RPMI7951 (cell line): ENCODE results near the gene FGF5. TPM values are rescaled to one million over a fixed set of nuclear protein-coding genes. Genes with fewer than 3 reads are reported as not detected.
"Not testable (repeated sequence)": the region's sequence is repeated elsewhere in the genome, so short reads cannot be mapped to it uniquely, and the experiment has no call there.

Experiments
- DNase-seq: peaks from one replicate; pipeline ENCODE4 v3.0.0-alpha.2; 2012; ENCODE audit warnings: low read depth
- total RNA-seq: library from RNA; depleted of rRNA; stranded (reverse); fragments of >200 nt; shearing (Covaris generic); gene quantifications from 2 replicates; pipeline ENCODE4 v1.2.3, GENCODE V29; 2014

FGF5 gene
- total RNA-seq, 1 experiment from 2014 or later, result 5.4 TPM

- DNase-seq, result no peak
Measured at GRCh38 chr4:80295826-80296225, 29.4 kb downstream of the FGF5 start.

- no peak for DNase-seq
Measured at GRCh38 chr4:80301884-80302283, 35.4 kb downstream of the FGF5 start.

- no peak for DNase-seq
Measured at GRCh38 chr4:80302616-80303223, 36.3 kb downstream of the FGF5 start.

GRCh38 chr4:80305466-80305865, 39.0 kb downstream of the FGF5 start:
- DNase-seq, result peak; percentile 70

- peak; percentile 50 for DNase-seq
Measured at GRCh38 chr4:80306260-80306659, 39.8 kb downstream of the FGF5 start.

- DNase-seq, result no peak
Measured at GRCh38 chr4:80307183-80307735, 40.8 kb downstream of the FGF5 start.

GRCh38 chr4:80307774-80308465, 41.5 kb downstream of the FGF5 start:
- peak; percentile 74 for DNase-seq

- no peak for DNase-seq
Measured at GRCh38 chr4:80308466-80308822, 42.0 kb downstream of the FGF5 start.

GRCh38 chr4:80309294-80310004, 43.0 kb downstream of the FGF5 start:
- DNase-seq, result peak; percentile 87

- no peak for DNase-seq
Measured at GRCh38 chr4:80311130-80311529, 44.7 kb downstream of the FGF5 start.

- DNase-seq, result no peak
Measured at GRCh38 chr4:80312124-80312523, 45.7 kb downstream of the FGF5 start.

- DNase-seq, result no peak
Measured at GRCh38 chr4:80313627-80314026, 47.2 kb downstream of the FGF5 start.

- DNase-seq, result not testable (repeated sequence)
Measured at GRCh38 chr4:80315848-80316247, 49.4 kb downstream of the FGF5 start.

- no peak for DNase-seq
Measured at GRCh38 chr4:80321341-80321740, 54.9 kb downstream of the FGF5 start.

- DNase-seq, result no peak
Measured at GRCh38 chr4:80321776-80322175, 55.3 kb downstream of the FGF5 start.

GRCh38 chr4:80322716-80323115, 56.3 kb downstream of the FGF5 start:
- peak; percentile 48 for DNase-seq

- DNase-seq, result no peak
Measured at GRCh38 chr4:80324171-80324570, 57.7 kb downstream of the FGF5 start.

- DNase-seq, result no peak
Measured at GRCh38 chr4:80331693-80332092, 65.2 kb downstream of the FGF5 start.

GRCh38 chr4:80333121-80333520, 66.7 kb downstream of the FGF5 start:
- DNase-seq, result no peak

GRCh38 chr4:80334568-80334967, 68.1 kb downstream of the FGF5 start:
- no peak for DNase-seq

- no peak for DNase-seq
Measured at GRCh38 chr4:80335226-80335553, 68.7 kb downstream of the FGF5 start.

GRCh38 chr4:80335554-80336358, 69.3 kb downstream of the FGF5 start, which contains the start of gene CFAP299:
CFAP299 (plus strand) TSS chr4:80335730.
- DNase-seq, result peak; percentile 91
